GM21381 (cell line): ENCODE data around the gene GPR25.
A peak's percentile ranks its signal among the peaks of the same experiment; 100 is the strongest.

Source experiments
- ATAC-seq: cut with Tn5 transposase; IDR thresholded peaks from one replicate; pipeline ENCODE4 v1.9.1; 2021; ENCODE audit warnings: mild to moderate bottlenecking, moderate library complexity; ENCODE audit not compliant: unreplicated experiment

The GPR25 gene

GRCh38 chr1:200872446-200873115 is at the start of gene GPR25:
GPR25 (plus strand) TSS chr1:200872981; CDS start chr1:200873038, 57 bp downstream.
- no peak for ATAC-seq

- no peak for ATAC-seq
Measured at GRCh38 chr1:200831091-200831490, 41.7 kb upstream of the GPR25 start.

GRCh38 chr1:200834383-200834782 is 38.4 kb upstream of the GPR25 start:
- ATAC-seq: no peak

GRCh38 chr1:200836213-200836612 is 36.6 kb upstream of the GPR25 start:
- ATAC-seq: no peak

- no peak for ATAC-seq
Measured at GRCh38 chr1:200837931-200838571, 34.7 kb upstream of the GPR25 start.

- no peak for ATAC-seq
Measured at GRCh38 chr1:200838676-200839445, 33.9 kb upstream of the GPR25 start.

- ATAC-seq: no peak
Measured at GRCh38 chr1:200845360-200845759, 27.4 kb upstream of the GPR25 start.

GRCh38 chr1:200846398-200846797 is 26.4 kb upstream of the GPR25 start:
- ATAC-seq: no peak

GRCh38 chr1:200849430-200849829 is 23.4 kb upstream of the GPR25 start:
- ATAC-seq: no peak

- ATAC-seq: no peak
Measured at GRCh38 chr1:200850554-200850953, 22.2 kb upstream of the GPR25 start.

- no peak for ATAC-seq
Measured at GRCh38 chr1:200856716-200857357, 15.9 kb upstream of the GPR25 start.

- no peak for ATAC-seq
Measured at GRCh38 chr1:200857804-200858203, 15.0 kb upstream of the GPR25 start.

GRCh38 chr1:200861937-200862647 is 10.7 kb upstream of the GPR25 start:
- ATAC-seq: no peak

- ATAC-seq: no peak
Measured at GRCh38 chr1:200862713-200863415, 9.9 kb upstream of the GPR25 start.

GRCh38 chr1:200866116-200866515 is 6.7 kb upstream of the GPR25 start:
- no peak for ATAC-seq

GRCh38 chr1:200866521-200866920 is 6.3 kb upstream of the GPR25 start:
- peak; percentile 78 for ATAC-seq

GRCh38 chr1:200867018-200867811 is 5.6 kb upstream of the GPR25 start:
- peak; percentile 1 for ATAC-seq

GRCh38 chr1:200869376-200869752 is 3.4 kb upstream of the GPR25 start:
- no peak for ATAC-seq

- peak; percentile 47 for ATAC-seq
Measured at GRCh38 chr1:200869753-200870391, 2.9 kb upstream of the GPR25 start.
